Stomach smooth muscle (tissue), 2 donors: ENCODE measurements around the gene DBN1.
A peak's percentile ranks its signal among the peaks of the same experiment; 100 is the strongest.

Source experiments
- H3K27ac ChIP-seq: one replicate; pipeline ENCODE4 v1.7.0; 2013; ENCODE audit warnings: mild to moderate bottlenecking, low read length, inconsistent platforms
- H3K27me3 ChIP-seq, 2 donors: one replicate each; pipeline ENCODE4 v1.7.0; 2013; ENCODE audit warnings: low read length in 2 of 2; ENCODE audit not compliant: insufficient read depth in 2 of 2, control insufficient read depth in 1 of 2
- H3K36me3 ChIP-seq, 2 donors: one replicate each; pipeline ENCODE4 v1.7.0; 2013; ENCODE audit warnings: low read length in 2 of 2; ENCODE audit not compliant: control insufficient read depth in 2 of 2, insufficient read depth in 2 of 2
- H3K4me1 ChIP-seq: one replicate; pipeline ENCODE4 v1.7.0; 2013; ENCODE audit warnings: low read length; ENCODE audit not compliant: control insufficient read depth, insufficient read depth
- H3K4me3 ChIP-seq, 2 donors: one replicate each; pipeline ENCODE4 v1.7.0; 2013; ENCODE audit warnings: low read length in 2 of 2
- H3K9ac ChIP-seq, 2 donors: one replicate each; pipeline ENCODE4 v1.7.0; 2013; ENCODE audit warnings: low read length in 2 of 2, mild to moderate bottlenecking in 1 of 2
- H3K9me3 ChIP-seq, 2 donors: one replicate each; pipeline ENCODE4 v1.7.0; 2013; ENCODE audit warnings: low read length in 2 of 2; ENCODE audit not compliant: control insufficient read depth in 2 of 2
- donor health status: healthy.
- donor health status: Pancreatic carcinoma.

The DBN1 gene

DNA sequence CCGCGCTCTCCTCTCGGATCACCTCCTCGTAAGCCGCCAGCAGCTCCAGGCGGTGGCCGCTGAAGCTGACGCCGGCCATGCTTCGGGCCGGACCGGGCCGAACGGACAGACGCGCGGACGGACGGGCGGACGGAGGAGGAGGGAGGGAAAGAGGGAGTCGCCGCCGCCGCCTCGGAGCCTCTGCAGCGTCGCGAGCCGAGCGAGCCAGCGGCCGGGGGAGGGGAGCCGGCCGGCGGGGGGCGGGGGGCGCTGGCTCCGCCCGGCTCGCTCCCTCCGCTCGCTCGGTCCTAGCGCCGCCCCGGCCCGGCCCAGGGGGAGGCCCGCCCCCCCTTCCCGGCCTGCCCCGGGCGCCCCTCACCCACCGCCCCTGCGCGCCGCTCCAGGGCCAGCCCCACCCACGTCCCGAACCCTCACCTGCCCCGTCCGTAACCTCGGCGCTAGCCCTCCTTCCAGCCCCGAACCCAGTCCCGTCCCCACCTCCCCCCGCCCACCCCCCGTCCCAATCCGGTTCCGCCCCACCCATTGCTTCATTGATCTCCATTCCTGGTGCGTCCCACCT lies at the start of gene DBN1:
TSS of gene DBN1 (minus strand) at position 192 of the 559 bp plus-strand sequence. CDS start at position 79, 113 bp downstream.
- H3K27me3 ChIP-seq: no peaks in the 10 kb centered on the region
- peaks cover 85% of the 10 kb centered on the region for H3K4me1 ChIP-seq
- H3K27ac ChIP-seq: peak within 1 kb of the TSS; percentile 62
- no peaks in the 10 kb centered on the region for H3K9me3 ChIP-seq
- H3K9ac ChIP-seq: peak within 1 kb of the TSS; percentile 43 to 55
- no peaks in the 10 kb centered on the region for H3K36me3 ChIP-seq
- peak within 1 kb of the TSS; percentile 59 to 84 for H3K4me3 ChIP-seq

DNA sequence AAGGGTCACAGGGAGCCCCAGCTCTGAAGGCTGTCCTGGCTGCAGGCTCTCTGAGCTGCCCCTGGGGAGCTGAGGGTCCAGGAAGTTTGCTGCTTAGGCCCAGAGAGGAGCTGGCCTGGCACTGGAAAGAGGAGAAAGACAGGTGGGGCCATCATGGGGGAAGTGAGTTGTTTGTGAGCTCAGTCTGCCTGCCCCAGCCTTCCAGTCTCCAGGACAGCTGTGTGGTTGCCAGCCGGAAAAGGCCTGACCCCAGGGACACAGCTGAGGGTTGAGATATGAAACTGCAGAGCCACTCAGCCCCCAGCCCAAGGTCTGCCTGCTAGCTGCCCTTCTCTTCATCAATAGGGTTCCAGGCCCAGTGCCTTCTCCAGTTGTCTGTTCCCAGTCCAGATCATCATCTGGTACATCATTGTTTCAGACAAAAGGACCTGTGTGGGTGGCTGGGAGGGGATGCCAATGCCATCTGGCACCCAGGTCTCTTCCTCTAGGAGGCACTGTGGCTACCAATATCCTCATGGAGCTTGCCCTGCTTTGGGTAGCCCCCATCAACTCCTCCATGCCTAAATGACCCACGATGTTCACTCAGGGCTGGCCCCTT lies 47.6 kb upstream of the DBN1 start:
- Histone ChIP-seq H3K4me1 (peaks cover 34% of the 10 kb centered on the region), H3K9me3 (no peaks in the 10 kb centered on the region), H3K27me3 (no peaks in the 10 kb centered on the region), H3K4me3 (no peak overlapping the region), H3K9ac (no peak overlapping the region), H3K27ac (no peak overlapping the region), H3K36me3 (peaks cover 39 to 55% of the 10 kb centered on the region in 2 donors)

DNA sequence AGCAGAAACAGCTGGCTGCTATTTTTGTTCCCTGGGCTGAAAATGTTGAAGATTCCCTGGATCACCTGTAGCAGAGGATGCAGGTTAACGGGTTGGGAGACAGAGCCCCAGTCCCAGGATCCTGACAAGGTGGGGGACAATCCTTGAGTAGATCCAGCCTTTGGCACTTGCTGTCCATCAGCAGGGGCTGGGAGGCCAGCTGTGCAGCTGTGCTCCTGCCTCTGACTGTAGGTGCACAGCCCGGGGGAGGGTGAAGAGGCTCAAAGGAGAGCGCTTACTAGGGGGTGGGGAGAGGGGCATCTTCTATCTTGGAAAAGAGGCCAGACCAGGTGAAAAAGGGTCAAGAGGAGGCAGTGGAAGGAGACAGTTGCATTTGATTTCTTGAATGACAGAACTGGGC lies 46.8 kb upstream of the DBN1 start:
- no peak overlapping the region for H3K27ac ChIP-seq
- H3K9ac ChIP-seq: no peak overlapping the region
- peaks cover 35 to 52% of the 10 kb centered on the region in 2 donors for H3K36me3 ChIP-seq
- no peaks in the 10 kb centered on the region for H3K27me3 ChIP-seq
- H3K9me3 ChIP-seq: no peaks in the 10 kb centered on the region
- no peak overlapping the region for H3K4me3 ChIP-seq
- H3K4me1 ChIP-seq: peaks cover 38% of the 10 kb centered on the region

DNA sequence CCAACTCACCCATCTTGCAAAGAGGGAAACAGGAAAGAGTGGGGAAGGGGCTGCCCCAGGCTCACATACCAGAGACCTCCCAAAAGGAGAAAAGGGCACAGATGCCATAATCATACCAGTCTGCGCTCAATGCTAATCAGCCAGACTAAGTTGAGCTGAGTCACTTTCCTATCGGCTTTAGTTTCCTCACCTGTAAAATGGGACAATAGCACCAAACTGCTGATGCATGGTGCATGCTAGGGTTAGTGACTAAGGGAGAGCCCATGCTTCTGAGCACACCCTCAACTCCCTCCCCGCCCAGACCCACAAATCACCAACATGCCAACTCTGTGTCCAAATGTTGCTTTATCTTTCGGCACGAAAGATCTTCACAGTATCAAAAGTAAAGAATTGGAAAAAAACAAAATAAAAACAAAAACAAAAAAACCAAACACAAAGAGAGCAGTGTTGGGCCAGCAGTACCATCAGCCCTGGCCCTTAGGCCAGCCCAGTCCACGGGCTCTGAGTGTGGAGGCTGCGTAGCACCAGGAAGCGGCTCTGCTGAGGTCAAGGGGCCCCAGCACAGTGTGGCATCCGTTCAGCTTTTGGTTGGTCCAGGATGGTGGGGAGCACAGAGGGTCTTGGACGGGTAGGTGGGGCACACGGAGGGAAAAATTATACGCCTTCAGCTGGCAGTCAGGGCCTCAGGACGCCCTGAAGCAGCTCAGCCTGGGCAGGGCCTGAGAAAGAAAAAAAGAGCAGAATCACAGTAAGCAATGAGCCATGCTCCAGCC lies 46.2 kb upstream of the DBN1 start:
- H3K9me3 ChIP-seq: no peaks in the 10 kb centered on the region
- peaks cover 38 to 52% of the 10 kb centered on the region in 2 donors for H3K36me3 ChIP-seq
- peaks cover 37% of the 10 kb centered on the region for H3K4me1 ChIP-seq
- H3K27ac ChIP-seq: no peak overlapping the region
- peak overlapping the region in 1 of 2 donors; percentile 34 for H3K9ac ChIP-seq
- H3K4me3 ChIP-seq: no peak overlapping the region
- H3K27me3 ChIP-seq: no peaks in the 10 kb centered on the region

DNA sequence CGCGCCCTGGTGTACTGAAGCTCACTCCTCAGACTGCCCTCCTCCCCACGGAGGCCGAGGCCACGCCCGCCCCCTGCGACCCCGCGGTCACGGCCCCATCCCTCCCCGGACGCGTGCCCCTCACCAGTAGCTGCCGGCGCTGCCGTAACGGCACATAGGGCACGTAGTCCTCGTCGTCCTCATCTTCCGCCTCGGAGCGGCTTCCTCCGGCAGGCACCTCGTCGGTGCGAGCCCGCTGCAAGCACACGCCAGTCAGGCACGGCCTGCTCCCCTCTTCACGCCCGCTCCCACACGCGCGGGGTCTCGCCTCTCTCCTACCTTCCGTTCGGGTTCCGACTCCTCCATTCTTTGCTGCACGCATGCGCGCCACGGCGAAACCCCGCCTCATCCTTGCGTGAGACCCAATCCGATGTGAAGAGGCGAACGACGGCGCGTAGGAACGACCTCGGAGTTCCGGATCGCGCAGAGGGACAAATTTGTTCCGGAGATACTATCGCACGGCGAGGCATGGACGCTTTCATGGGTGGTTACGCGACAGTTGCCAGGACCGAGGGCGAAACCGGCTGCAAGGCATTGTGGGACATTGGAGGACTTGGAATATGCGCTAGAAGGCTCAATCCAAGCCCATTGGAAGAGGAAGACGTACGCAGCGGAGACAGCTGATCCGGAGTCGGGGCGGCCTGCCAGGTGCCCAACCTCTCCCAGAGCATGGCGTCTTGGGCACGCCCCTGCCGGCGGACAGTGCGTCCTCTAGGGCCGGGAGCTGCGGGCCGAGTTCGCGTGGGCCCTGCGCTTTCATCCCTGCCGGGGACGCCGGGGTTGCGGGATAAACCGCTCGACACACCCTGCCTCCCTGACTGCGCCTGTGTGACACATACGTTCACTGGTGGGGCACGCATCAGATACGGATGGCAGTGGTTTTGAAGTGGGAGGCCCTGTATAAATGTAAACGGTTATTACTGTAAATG lies 43.5 kb upstream of the DBN1 start, which contains the start of gene DDX41:
TSS of gene DDX41 (minus strand) at position 361 of the 968 bp plus-strand sequence. CDS start at position 345, 16 bp downstream.
- Histone ChIP-seq H3K36me3 (peaks cover 49 to 59% of the 10 kb centered on the region in 2 donors), H3K27me3 (no peaks in the 10 kb centered on the region), H3K4me1 (peaks cover 36% of the 10 kb centered on the region), H3K9me3 (no peaks in the 10 kb centered on the region), H3K27ac (peak within 1 kb of the TSS; percentile 80), H3K4me3 (peak within 1 kb of the TSS; percentile 98 to 99), H3K9ac (peak within 1 kb of the TSS; percentile 90 to 94)

DNA sequence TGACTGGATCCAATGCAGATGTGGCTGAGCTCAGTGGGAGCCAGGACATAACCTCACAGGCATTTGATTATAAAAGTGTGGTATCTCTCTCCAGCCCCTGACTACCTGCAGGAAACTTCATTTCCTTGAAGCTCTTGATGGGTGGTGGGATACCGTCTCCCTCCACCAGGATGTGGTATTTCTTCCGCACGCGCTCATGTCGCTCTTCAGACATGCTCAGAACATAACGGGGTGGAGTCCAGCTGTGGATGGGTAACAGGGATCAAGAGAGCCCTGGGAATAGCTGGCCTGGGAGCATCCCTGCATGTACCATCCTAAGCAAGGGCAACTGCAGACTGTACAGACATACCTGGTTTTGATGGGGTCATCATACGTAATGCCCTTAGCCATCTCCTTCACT lies 42.1 kb upstream of the DBN1 start:
- H3K4me3 ChIP-seq: peak overlapping the region in 1 of 2 donors; percentile 99
- H3K27me3 ChIP-seq: no peaks in the 10 kb centered on the region
- peaks cover 53 to 58% of the 10 kb centered on the region in 2 donors for H3K36me3 ChIP-seq
- peak overlapping the region in 1 of 2 donors; percentile 94 for H3K9ac ChIP-seq
- H3K27ac ChIP-seq: no peak overlapping the region
- peaks cover 33% of the 10 kb centered on the region for H3K4me1 ChIP-seq
- no peaks in the 10 kb centered on the region for H3K9me3 ChIP-seq

DNA sequence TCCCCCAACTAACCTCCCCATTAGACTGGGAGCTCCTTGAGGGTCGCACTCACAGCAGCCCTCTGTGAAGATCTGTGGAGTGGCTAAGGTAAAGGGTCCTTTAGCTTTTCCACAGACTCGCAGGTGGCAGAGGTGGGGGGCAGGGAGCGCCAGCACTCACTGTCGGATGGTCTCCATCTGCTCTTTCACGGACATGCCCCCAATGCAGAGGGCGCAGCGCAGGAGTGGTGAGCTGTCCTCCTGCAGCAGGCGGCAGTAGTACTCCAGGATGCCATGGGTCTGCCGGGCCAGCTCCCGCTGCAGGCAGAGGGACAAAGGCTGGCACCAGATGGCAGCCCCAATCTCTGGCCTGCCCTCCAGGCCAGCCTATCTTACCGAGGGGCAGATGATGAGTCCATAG lies 41.1 kb upstream of the DBN1 start:
- no peaks in the 10 kb centered on the region for H3K9me3 ChIP-seq
- H3K27ac ChIP-seq: no peak overlapping the region
- H3K9ac ChIP-seq: no peak overlapping the region
- no peaks in the 10 kb centered on the region for H3K27me3 ChIP-seq
- H3K4me1 ChIP-seq: peaks cover 33% of the 10 kb centered on the region
- peaks cover 45 to 47% of the 10 kb centered on the region in 2 donors for H3K36me3 ChIP-seq
- no peak overlapping the region for H3K4me3 ChIP-seq

DNA sequence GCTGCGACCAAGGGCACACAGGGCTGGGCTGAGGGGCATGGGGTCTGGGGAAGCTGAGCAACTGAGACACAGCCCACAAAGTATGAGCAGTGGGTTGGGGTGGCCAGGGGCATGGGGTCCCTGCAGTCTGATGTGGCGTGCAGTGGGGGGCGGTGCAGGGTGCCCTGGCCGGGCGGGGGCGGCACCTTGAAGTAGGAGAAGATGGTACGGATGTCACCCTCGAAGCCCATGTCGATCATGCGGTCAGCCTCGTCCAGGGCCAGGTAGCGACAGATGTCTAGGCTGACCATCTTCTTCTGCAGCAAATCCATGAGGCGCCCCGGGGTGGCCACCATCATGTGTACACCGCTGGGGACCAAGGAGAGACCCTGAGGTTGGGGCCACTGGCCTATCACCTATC lies 40.1 kb upstream of the DBN1 start:
- Histone ChIP-seq H3K36me3 (peaks cover 42 to 45% of the 10 kb centered on the region in 2 donors), H3K4me1 (peaks cover 26% of the 10 kb centered on the region), H3K9ac (no peak overlapping the region), H3K27me3 (no peaks in the 10 kb centered on the region), H3K27ac (no peak overlapping the region), H3K4me3 (no peak overlapping the region), H3K9me3 (no peaks in the 10 kb centered on the region)

DNA sequence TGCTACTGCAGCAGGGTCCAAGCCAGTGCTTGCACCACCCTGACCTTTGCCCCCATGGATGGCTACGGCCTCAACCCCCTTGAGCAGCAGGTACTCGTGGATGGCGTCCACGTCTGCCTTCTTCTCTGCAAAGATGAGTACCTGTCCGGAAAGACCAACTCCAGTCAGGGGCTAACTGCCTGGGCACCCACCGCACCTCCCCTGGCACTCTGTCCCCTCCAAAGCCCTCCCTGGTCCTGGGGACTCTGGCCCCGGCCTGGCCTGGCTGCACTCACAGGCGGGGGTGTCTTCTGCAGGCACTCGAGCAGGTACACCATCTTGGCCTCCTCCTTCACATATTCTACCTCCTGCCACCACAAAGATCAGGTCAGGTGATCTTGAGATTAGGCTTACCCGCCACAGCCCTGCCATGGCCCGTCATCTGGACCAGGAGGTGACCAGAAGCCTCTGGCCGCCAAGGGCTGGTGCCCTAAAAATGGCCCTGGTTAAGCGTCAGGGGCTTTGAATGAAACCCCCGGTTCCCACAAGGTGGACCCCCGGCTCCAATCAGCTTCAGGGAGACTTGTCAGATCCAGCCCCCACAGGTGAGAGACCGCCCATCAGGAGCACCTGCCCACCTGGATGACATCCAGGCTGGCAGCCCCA lies 39.4 kb upstream of the DBN1 start:
- no peaks in the 10 kb centered on the region for H3K9me3 ChIP-seq
- no peak overlapping the region for H3K9ac ChIP-seq
- peaks cover 42 to 45% of the 10 kb centered on the region in 2 donors for H3K36me3 ChIP-seq
- H3K27ac ChIP-seq: no peak overlapping the region
- H3K27me3 ChIP-seq: no peaks in the 10 kb centered on the region
- peaks cover 26% of the 10 kb centered on the region for H3K4me1 ChIP-seq
- no peak overlapping the region for H3K4me3 ChIP-seq
